Vagina (tissue), 2 donors: ENCODE data around the gene B3GALNT1. TPM values are rescaled to one million over a fixed set of nuclear protein-coding genes. Genes with fewer than 3 reads are reported as not detected.

Source experiments
- DNase-seq, 2 donors: peaks; one replicate each; pipeline ENCODE4 v3.0.0-alpha.2; 2017; ENCODE audit errors: extremely low spot score in 2 of 2
- H3K27ac ChIP-seq: fragments of 200-600 bp; sonication (generic); one replicate; pipeline ENCODE4 v1.5.1; 2019
- H3K27me3 ChIP-seq: fragments of 200-600 bp; sonication (generic); one replicate; pipeline ENCODE4 v1.5.1; 2019
- H3K36me3 ChIP-seq, 2 donors: fragments of 200-600 bp; sonication (generic); one replicate each; pipeline ENCODE4 v1.5.1; 2017 to 2019
- H3K4me1 ChIP-seq: fragments of 200-600 bp; sonication (generic); one replicate; pipeline ENCODE4 v1.5.1; 2019
- H3K4me3 ChIP-seq, 2 donors: fragments of 200-600 bp; sonication (generic); 1 replicate in 1 of 2; 2 replicates in 1 of 2; pipeline ENCODE4 v1.5.1; 2016 to 2019
- H3K9me3 ChIP-seq: fragments of 200-600 bp; sonication (generic); one replicate; pipeline ENCODE4 v1.5.1; 2019
- POLR2A ChIP-seq, 2 donors: fragments of 450-650 bp; IDR thresholded peaks; one replicate each; pipeline ENCODE4 v1.6.1; 2017; ENCODE audit warnings: antibody characterized with exemption in 2 of 2, mild to moderate bottlenecking in 2 of 2, moderate library complexity in 2 of 2
- POLR2AphosphoS5 ChIP-seq, 2 donors: sonication (generic); formaldehyde crosslinking; IDR thresholded peaks; one replicate each; pipeline ENCODE4 v1.9.0; 2017; ENCODE audit warnings: antibody characterized with exemption in 2 of 2, mild to moderate bottlenecking in 2 of 2, low read depth in 1 of 2; ENCODE audit not compliant: insufficient read depth in 1 of 2
- intact Hi-C: fragments of 100-400 bp; cut with DNase I; formaldehyde crosslinking; loops from one replicate; pipeline ENCODE4 v1.15.1; 2023
- total RNA-seq: library from RNA; depleted of rRNA; stranded (reverse); fragments of >200 nt; gene quantifications from one replicate; pipeline ENCODE4 v1.2.3, GENCODE V29; 2016
- TF ChIP-seq, protein P1 (sequence below), 3 experiments: fragments of 450-650 bp in 2 of 3; fragments of 200-600 bp in 1 of 3; sonication (generic) in 1 of 3; IDR thresholded peaks; one replicate each; pipeline ENCODE4 v1.5.1; 2017 to 2019; ENCODE audit warnings: antibody characterized with exemption in 3 of 3, mild to moderate bottlenecking in 2 of 3, moderate library complexity in 2 of 3

The B3GALNT1 gene, protein sequence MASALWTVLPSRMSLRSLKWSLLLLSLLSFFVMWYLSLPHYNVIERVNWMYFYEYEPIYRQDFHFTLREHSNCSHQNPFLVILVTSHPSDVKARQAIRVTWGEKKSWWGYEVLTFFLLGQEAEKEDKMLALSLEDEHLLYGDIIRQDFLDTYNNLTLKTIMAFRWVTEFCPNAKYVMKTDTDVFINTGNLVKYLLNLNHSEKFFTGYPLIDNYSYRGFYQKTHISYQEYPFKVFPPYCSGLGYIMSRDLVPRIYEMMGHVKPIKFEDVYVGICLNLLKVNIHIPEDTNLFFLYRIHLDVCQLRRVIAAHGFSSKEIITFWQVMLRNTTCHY
- total RNA-seq = 4.9 TPM

DNA sequence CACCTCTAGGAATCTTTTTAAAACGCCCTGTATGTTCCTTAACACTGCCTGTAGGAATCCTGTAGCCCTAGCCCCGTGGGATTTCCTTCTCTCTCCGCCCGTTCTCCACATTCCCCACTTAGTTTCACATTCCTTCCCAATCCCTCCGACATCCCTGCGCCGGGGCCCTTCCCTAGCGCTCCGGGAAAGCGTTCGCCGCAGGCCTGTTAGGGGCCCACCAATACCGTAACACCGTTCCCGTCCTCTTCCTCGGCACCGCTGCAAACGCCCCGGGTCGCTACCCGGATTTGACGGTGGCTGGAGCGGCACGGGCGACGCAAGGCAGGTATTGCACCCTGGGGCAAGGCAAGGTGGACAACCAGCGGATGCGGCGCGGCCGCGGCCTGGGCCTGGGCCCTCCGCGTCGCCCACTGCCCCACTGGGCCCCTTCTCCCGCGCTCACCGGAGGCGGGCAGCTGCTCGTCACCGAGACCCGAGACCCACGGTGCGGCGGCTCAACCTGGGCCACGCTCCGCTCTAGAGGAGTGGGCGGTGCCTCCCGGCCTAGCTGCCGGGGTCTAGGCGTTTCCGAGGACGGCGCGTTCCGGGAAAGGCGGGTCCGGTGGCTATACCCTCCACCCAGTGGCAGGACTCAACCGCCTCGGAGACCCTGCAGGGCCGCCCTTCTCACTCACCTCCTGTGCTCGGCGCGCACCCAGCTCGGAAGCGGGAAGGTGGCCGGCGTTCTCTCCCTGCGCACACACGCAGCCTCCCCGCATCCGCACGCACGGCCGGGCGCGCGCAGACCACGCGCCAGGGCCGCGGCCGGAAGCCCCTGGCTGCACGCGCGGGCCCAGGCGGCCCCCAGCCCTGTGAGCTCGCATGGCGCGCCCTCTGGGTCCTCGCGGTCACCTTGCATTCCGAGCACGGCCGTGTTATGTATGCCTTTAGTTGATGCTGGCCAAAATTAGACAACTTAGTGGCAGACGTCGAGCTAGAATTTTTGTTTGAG is at the start of gene B3GALNT1:
Gene B3GALNT1 (minus strand): TSS at position 789 of the 991 bp plus-strand sequence. CDS start 18,595 bp downstream, outside the sequence.
- H3K36me3 ChIP-seq = no peaks in the 10 kb centered on the region
- TF ChIP-seq, protein P1, sequence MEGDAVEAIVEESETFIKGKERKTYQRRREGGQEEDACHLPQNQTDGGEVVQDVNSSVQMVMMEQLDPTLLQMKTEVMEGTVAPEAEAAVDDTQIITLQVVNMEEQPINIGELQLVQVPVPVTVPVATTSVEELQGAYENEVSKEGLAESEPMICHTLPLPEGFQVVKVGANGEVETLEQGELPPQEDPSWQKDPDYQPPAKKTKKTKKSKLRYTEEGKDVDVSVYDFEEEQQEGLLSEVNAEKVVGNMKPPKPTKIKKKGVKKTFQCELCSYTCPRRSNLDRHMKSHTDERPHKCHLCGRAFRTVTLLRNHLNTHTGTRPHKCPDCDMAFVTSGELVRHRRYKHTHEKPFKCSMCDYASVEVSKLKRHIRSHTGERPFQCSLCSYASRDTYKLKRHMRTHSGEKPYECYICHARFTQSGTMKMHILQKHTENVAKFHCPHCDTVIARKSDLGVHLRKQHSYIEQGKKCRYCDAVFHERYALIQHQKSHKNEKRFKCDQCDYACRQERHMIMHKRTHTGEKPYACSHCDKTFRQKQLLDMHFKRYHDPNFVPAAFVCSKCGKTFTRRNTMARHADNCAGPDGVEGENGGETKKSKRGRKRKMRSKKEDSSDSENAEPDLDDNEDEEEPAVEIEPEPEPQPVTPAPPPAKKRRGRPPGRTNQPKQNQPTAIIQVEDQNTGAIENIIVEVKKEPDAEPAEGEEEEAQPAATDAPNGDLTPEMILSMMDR (IDR thresholded peaks at IDR 0.05) = no peak
- TF ChIP-seq POLR2A (IDR thresholded peaks at IDR 0.05) (no peak), POLR2AphosphoS5 (IDR thresholded peaks at IDR 0.05; ENCODE audit: insufficient read depth in 1 of 2, low read depth in 1 of 2) (peak in 1 of 2 donors; percentile 44)
- no peak for DNase-seq
- peak within 1 kb of the TSS; percentile 68 to 91 for H3K4me3 ChIP-seq
- H3K9me3 ChIP-seq = no peaks in the 10 kb centered on the region
- intact Hi-C loops = no loop called here
- peaks cover 15% of the 10 kb centered on the region for H3K4me1 ChIP-seq
- H3K27ac ChIP-seq = peak within 1 kb of the TSS; percentile 72
- no peaks in the 10 kb centered on the region for H3K27me3 ChIP-seq

DNA sequence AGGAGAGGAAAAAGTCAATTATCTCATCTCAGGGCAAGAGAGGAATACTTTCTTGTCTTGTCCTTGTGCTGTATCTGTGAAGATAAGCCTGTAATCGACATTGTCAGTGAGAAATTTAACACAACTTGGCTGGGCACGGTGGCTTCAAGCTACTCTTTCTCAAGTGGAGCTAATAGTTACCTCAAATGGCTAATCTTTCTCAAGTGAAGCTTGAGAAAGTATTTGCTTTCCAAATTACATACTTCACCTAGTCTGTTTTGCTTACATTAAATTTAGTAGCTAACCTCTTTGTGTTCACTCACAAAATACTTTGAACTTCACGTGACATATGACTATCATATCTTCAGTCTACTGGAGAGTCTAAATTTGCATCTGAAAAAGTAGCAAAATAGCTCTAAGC is 48.3 kb upstream of the B3GALNT1 start:
- intact Hi-C loops = no loop called here
- no peaks in the 10 kb centered on the region for H3K36me3 ChIP-seq
- no peaks in the 10 kb centered on the region for H3K9me3 ChIP-seq
- no peak for DNase-seq
- TF ChIP-seq, protein P1 (IDR thresholded peaks at IDR 0.05) = no peak
- TF ChIP-seq POLR2A (IDR thresholded peaks at IDR 0.05) (no peak), POLR2AphosphoS5 (IDR thresholded peaks at IDR 0.05; ENCODE audit: insufficient read depth in 1 of 2, low read depth in 1 of 2) (no peak)
- H3K27ac ChIP-seq = no peak overlapping the region
- no peaks in the 10 kb centered on the region for H3K4me1 ChIP-seq
- H3K27me3 ChIP-seq = no peaks in the 10 kb centered on the region
- no peak overlapping the region for H3K4me3 ChIP-seq

DNA sequence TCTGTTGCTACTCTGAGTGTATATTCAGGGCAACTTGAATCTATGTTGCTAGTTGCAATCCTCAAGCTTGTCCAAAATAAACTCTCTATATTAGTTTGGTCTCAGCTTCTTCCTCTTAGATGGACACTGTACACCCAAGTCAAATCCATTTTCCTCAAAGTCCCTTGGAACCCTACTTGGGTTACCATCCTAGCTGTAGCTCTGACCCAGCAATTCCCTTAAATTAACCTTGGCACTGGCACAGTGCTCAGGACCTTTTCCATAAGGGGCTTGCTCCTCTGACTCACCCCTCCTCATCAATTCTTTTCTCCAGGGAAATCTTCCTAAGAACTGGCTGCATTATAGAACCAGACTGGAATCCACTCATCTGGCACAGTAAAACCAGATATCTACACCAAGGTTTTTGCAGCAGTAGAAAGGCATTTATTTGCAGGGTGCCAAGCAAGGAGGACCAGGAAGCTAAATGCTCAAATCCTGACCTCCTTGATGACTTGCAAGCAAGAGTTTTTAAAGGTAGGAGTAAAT is 44.9 kb upstream of the B3GALNT1 start:
- Histone ChIP-seq H3K27ac (no peak overlapping the region), H3K9me3 (no peaks in the 10 kb centered on the region), H3K27me3 (no peaks in the 10 kb centered on the region), H3K4me3 (no peak overlapping the region), H3K36me3 (no peaks in the 10 kb centered on the region), H3K4me1 (no peaks in the 10 kb centered on the region)
- TF ChIP-seq, protein P1 (IDR thresholded peaks at IDR 0.05) = no peak
- no peak for TF ChIP-seq POLR2A (IDR thresholded peaks at IDR 0.05)
- no peak for TF ChIP-seq POLR2AphosphoS5 (IDR thresholded peaks at IDR 0.05; ENCODE audit: insufficient read depth in 1 of 2, low read depth in 1 of 2)
- intact Hi-C loops = no loop called here
- no peak for DNase-seq

DNA sequence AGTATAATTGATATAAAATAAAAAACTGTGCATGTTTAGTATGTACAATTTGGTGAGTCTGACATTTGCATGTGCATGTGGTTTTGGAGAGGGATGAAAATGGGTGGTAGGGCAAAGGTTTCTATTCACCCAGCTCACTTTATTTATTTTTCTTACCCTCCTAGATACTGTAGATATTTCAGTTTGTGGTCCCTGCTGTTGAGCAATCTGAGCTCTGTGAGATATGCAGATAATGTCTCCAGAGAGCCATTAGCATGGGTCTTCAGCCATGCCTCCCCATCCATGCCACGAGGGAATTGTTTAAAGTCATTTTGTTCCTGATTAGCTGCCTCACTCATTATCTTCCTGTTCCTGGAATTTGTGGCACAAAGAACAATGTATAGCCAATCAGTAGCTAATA is 44.4 kb upstream of the B3GALNT1 start:
- intact Hi-C loops = no loop called here
- H3K4me3 ChIP-seq = no peak overlapping the region
- H3K4me1 ChIP-seq = no peaks in the 10 kb centered on the region
- TF ChIP-seq POLR2AphosphoS5 (IDR thresholded peaks at IDR 0.05; ENCODE audit: insufficient read depth in 1 of 2, low read depth in 1 of 2) = no peak
- no peak for TF ChIP-seq POLR2A (IDR thresholded peaks at IDR 0.05)
- TF ChIP-seq, protein P1 (IDR thresholded peaks at IDR 0.05) = no peak
- H3K36me3 ChIP-seq = no peaks in the 10 kb centered on the region
- H3K27me3 ChIP-seq = no peaks in the 10 kb centered on the region
- DNase-seq = no peak
- H3K9me3 ChIP-seq = no peaks in the 10 kb centered on the region
- H3K27ac ChIP-seq = no peak overlapping the region
